Parathyroid adenoma (tissue), 2 donors: ENCODE results near the gene LMNA.

Source experiments
- H2AFZ ChIP-seq: fragments of 300-600 bp; sonication (generic); one replicate; pipeline ENCODE4 v1.7.0; 2017; ENCODE audit warnings: antibody characterized with exemption, mild to moderate bottlenecking
- H3K27ac ChIP-seq: fragments of 300-600 bp; sonication (generic); one replicate; pipeline ENCODE4 v1.7.0; 2017
- H3K27me3 ChIP-seq: fragments of 300-600 bp; sonication (generic); one replicate; pipeline ENCODE4 v1.7.0; 2017; ENCODE audit warnings: low read length; ENCODE audit not compliant: control insufficient read depth, insufficient read depth
- H3K36me3 ChIP-seq: fragments of 300-600 bp; sonication (generic); one replicate; pipeline ENCODE4 v1.7.0; 2017; ENCODE audit warnings: low read length; ENCODE audit not compliant: control insufficient read depth, insufficient read depth
- H3K4me1 ChIP-seq: fragments of 300-600 bp; sonication (generic); one replicate; pipeline ENCODE4 v1.7.0; 2017; ENCODE audit warnings: control low read depth
- H3K4me2 ChIP-seq: fragments of 300-600 bp; sonication (generic); one replicate; pipeline ENCODE4 v1.7.0; 2017; ENCODE audit warnings: low read length
- H3K4me3 ChIP-seq: fragments of 300-600 bp; sonication (generic); one replicate; pipeline ENCODE4 v1.7.0; 2017; ENCODE audit warnings: low read depth, low read length
- H3K79me2 ChIP-seq: fragments of 300-600 bp; sonication (generic); one replicate; pipeline ENCODE4 v1.7.0; 2017; ENCODE audit warnings: control low read depth
- H3K9ac ChIP-seq: fragments of 300-600 bp; sonication (generic); one replicate; pipeline ENCODE4 v1.7.0; 2017; ENCODE audit warnings: mild to moderate bottlenecking
- H3K9me3 ChIP-seq: fragments of 300-600 bp; sonication (generic); one replicate; pipeline ENCODE4 v1.7.0; 2017; ENCODE audit warnings: low read length; ENCODE audit not compliant: control insufficient read depth
- CTCF ChIP-seq: fragments of 300-600 bp; sonication (generic); IDR thresholded peaks from one replicate; pipeline ENCODE4 v1.7.0; 2017; ENCODE audit warnings: antibody characterized with exemption, mild to moderate bottlenecking
- donor health status: primary hyperparathyroidism.

Gene LMNA

GRCh38 chr1:156095906-156096508, 18.5 kb upstream of the LMNA start:
- no peak overlapping the region for H3K4me2 ChIP-seq
- H3K4me3 ChIP-seq, result no peak overlapping the region
- no peaks in the 10 kb centered on the region for H3K9me3 ChIP-seq
- no peak overlapping the region for H3K9ac ChIP-seq
- no peak overlapping the region for H2AFZ ChIP-seq
- no peaks in the 10 kb centered on the region for H3K4me1 ChIP-seq
- no peak for TF ChIP-seq CTCF
- no peaks in the 10 kb centered on the region for H3K27me3 ChIP-seq
- no peaks in the 10 kb centered on the region for H3K79me2 ChIP-seq
- H3K36me3 ChIP-seq, result no peaks in the 10 kb centered on the region
- H3K27ac ChIP-seq, result no peak overlapping the region

- peak; percentile 87 for TF ChIP-seq CTCF
- Histone ChIP-seq H3K36me3 (no peaks in the 10 kb centered on the region), H3K27me3 (no peaks in the 10 kb centered on the region), H3K9me3 (no peaks in the 10 kb centered on the region), H3K4me3 (no peak overlapping the region), H3K4me2 (no peak overlapping the region), H3K4me1 (no peaks in the 10 kb centered on the region), H3K79me2 (no peaks in the 10 kb centered on the region), H3K27ac (peak overlapping the region; percentile 78), H2AFZ (peak overlapping the region; percentile 33), H3K9ac (no peak overlapping the region)
These were observed 17.7 kb upstream of the LMNA start for GRCh38 chr1:156096640-156097391.

- no peaks in the 10 kb centered on the region for H3K9me3 ChIP-seq
- TF ChIP-seq CTCF, result no peak
- no peak overlapping the region for H3K9ac ChIP-seq
- H3K27me3 ChIP-seq, result no peaks in the 10 kb centered on the region
- H3K27ac ChIP-seq, result peak overlapping the region; percentile 29
- no peak overlapping the region for H3K4me3 ChIP-seq
- no peak overlapping the region for H2AFZ ChIP-seq
- H3K4me2 ChIP-seq, result no peak overlapping the region
- H3K79me2 ChIP-seq, result no peaks in the 10 kb centered on the region
- no peaks in the 10 kb centered on the region for H3K36me3 ChIP-seq
- H3K4me1 ChIP-seq, result no peaks in the 10 kb centered on the region
These were observed 16.9 kb upstream of the LMNA start for GRCh38 chr1:156097499-156098178.

- H3K4me1 ChIP-seq, result peaks cover 2% of the 10 kb centered on the region
- no peak overlapping the region for H3K27ac ChIP-seq
- no peak for TF ChIP-seq CTCF
- H3K36me3 ChIP-seq, result no peaks in the 10 kb centered on the region
- no peak overlapping the region for H3K4me2 ChIP-seq
- H3K4me3 ChIP-seq, result no peak overlapping the region
- H3K9me3 ChIP-seq, result no peaks in the 10 kb centered on the region
- no peak overlapping the region for H2AFZ ChIP-seq
- no peaks in the 10 kb centered on the region for H3K27me3 ChIP-seq
- H3K79me2 ChIP-seq, result no peaks in the 10 kb centered on the region
- no peak overlapping the region for H3K9ac ChIP-seq
These were observed 15.7 kb upstream of the LMNA start for GRCh38 chr1:156098784-156099183.
